Activated T-cell treated with anti-CD3 and anti-CD28 coated beads, Interleukin-2, amount 50 U/mL, for 4 hours (primary cell): ENCODE measurements around the gene LRRC4C. TPM values are rescaled to one million over a fixed set of nuclear protein-coding genes. Genes with fewer than 3 reads are reported as not detected.

Source experiments
- ATAC-seq, 2 donors: fragments of 200-7000 bp; cut with Tn5 transposase; one replicate each; pipeline ENCODE4 v1.10.0; 2021
- DNase-seq: peaks from one replicate; pipeline ENCODE4 v3.0.0-alpha.2; 2020
- H3K27me3 Mint-ChIP-seq: one replicate; pipeline ENCODE4 v1.8.0; 2021; ENCODE audit warnings: low read depth, mixed read lengths
- H3K36me3 Mint-ChIP-seq: one replicate; pipeline ENCODE4 v1.8.0; 2022; ENCODE audit warnings: mixed read lengths; ENCODE audit not compliant: insufficient read depth
- H3K4me1 Mint-ChIP-seq: one replicate; pipeline ENCODE4 v1.8.0; 2021; ENCODE audit warnings: low read depth, mixed read lengths
- H3K4me3 Mint-ChIP-seq: one replicate; pipeline ENCODE4 v1.8.0; 2021; ENCODE audit warnings: mild to moderate bottlenecking, moderate library complexity, mixed read lengths
- H3K9me3 Mint-ChIP-seq: one replicate; pipeline ENCODE4 v1.8.0; 2021; ENCODE audit warnings: mixed read lengths
- total RNA-seq, 3 donors: library from RNA; stranded (reverse); gene quantifications; one replicate each; pipeline ENCODE4 v1.2.1, GENCODE V29; 2021

LRRC4C gene
- not detected for total RNA-seq

GRCh38 chr11:41459465-41460401 lies at the start of gene LRRC4C:
Gene LRRC4C, minus strand, starts transcription at chr11:41459652.
- H3K9me3 Mint-ChIP-seq = peaks cover 3% of the 10 kb centered on the region
- peaks cover 11% of the 10 kb centered on the region for H3K27me3 Mint-ChIP-seq
- H3K36me3 Mint-ChIP-seq = no peaks in the 10 kb centered on the region
- DNase-seq (no peak), ATAC-seq (no peak)
- no peaks in the 10 kb centered on the region for H3K4me1 Mint-ChIP-seq
- no peak within 1 kb of the TSS for H3K4me3 Mint-ChIP-seq

- H3K36me3 Mint-ChIP-seq = no peaks in the 10 kb centered on the region
- no peak for DNase-seq
- H3K4me1 Mint-ChIP-seq = no peaks in the 10 kb centered on the region
- ATAC-seq = no peak
- peaks cover 7% of the 10 kb centered on the region for H3K9me3 Mint-ChIP-seq
- no peak overlapping the region for H3K4me3 Mint-ChIP-seq
- no peaks in the 10 kb centered on the region for H3K27me3 Mint-ChIP-seq
Observed at GRCh38 chr11:41508121-41508520, 48.7 kb upstream of the LRRC4C start.

- Mint-ChIP-seq H3K4me3 (no peak overlapping the region), H3K4me1 (no peaks in the 10 kb centered on the region), H3K27me3 (no peaks in the 10 kb centered on the region), H3K9me3 (peaks cover 10% of the 10 kb centered on the region), H3K36me3 (no peaks in the 10 kb centered on the region)
- DNase-seq (no peak), ATAC-seq (no peak)
Observed at GRCh38 chr11:41499429-41499828, 40.0 kb upstream of the LRRC4C start.

GRCh38 chr11:41498726-41499125 lies 39.3 kb upstream of the LRRC4C start:
- H3K4me1 Mint-ChIP-seq = no peaks in the 10 kb centered on the region
- no peak for DNase-seq
- H3K27me3 Mint-ChIP-seq = no peaks in the 10 kb centered on the region
- no peak for ATAC-seq
- no peaks in the 10 kb centered on the region for H3K36me3 Mint-ChIP-seq
- no peak overlapping the region for H3K4me3 Mint-ChIP-seq
- H3K9me3 Mint-ChIP-seq = peaks cover 10% of the 10 kb centered on the region

GRCh38 chr11:41497974-41498373 lies 38.5 kb upstream of the LRRC4C start:
- peaks cover 12% of the 10 kb centered on the region for H3K9me3 Mint-ChIP-seq
- no peaks in the 10 kb centered on the region for H3K36me3 Mint-ChIP-seq

GRCh38 chr11:41494716-41495115 lies 35.3 kb upstream of the LRRC4C start:
- no peak overlapping the region for H3K4me3 Mint-ChIP-seq

More at GRCh38 chr11:41497974-41498373, 38.5 kb upstream of the LRRC4C start:
- Mint-ChIP-seq H3K4me3 (no peak overlapping the region), H3K4me1 (no peaks in the 10 kb centered on the region), H3K27me3 (no peaks in the 10 kb centered on the region)
- ATAC-seq (no peak), DNase-seq (no peak)

GRCh38 chr11:41486424-41486823 lies 27.0 kb upstream of the LRRC4C start:
- ATAC-seq (no peak), DNase-seq (no peak)
- H3K4me3 Mint-ChIP-seq = no peak overlapping the region
- peaks cover 5% of the 10 kb centered on the region for H3K9me3 Mint-ChIP-seq
- no peaks in the 10 kb centered on the region for H3K27me3 Mint-ChIP-seq
- H3K4me1 Mint-ChIP-seq = no peaks in the 10 kb centered on the region
- H3K36me3 Mint-ChIP-seq = no peaks in the 10 kb centered on the region

More at GRCh38 chr11:41494716-41495115, 35.3 kb upstream of the LRRC4C start:
- DNase-seq = no peak
- no peaks in the 10 kb centered on the region for H3K4me1 Mint-ChIP-seq
- H3K27me3 Mint-ChIP-seq = no peaks in the 10 kb centered on the region
- peaks cover 11% of the 10 kb centered on the region for H3K9me3 Mint-ChIP-seq
- H3K36me3 Mint-ChIP-seq = no peaks in the 10 kb centered on the region
- ATAC-seq = no peak

GRCh38 chr11:41483956-41484355 lies 24.5 kb upstream of the LRRC4C start:
- ATAC-seq (no peak), DNase-seq (no peak)
- no peaks in the 10 kb centered on the region for H3K36me3 Mint-ChIP-seq
- no peaks in the 10 kb centered on the region for H3K27me3 Mint-ChIP-seq
- no peak overlapping the region for H3K4me3 Mint-ChIP-seq
- H3K4me1 Mint-ChIP-seq = no peaks in the 10 kb centered on the region
- H3K9me3 Mint-ChIP-seq = peaks cover 4% of the 10 kb centered on the region

GRCh38 chr11:41479179-41479578 lies 19.7 kb upstream of the LRRC4C start:
- H3K4me1 Mint-ChIP-seq = no peaks in the 10 kb centered on the region
- DNase-seq (no peak), ATAC-seq (no peak)

GRCh38 chr11:41461057-41461681 lies 1.7 kb upstream of the LRRC4C start:
- Mint-ChIP-seq H3K9me3 (peaks cover under 1% of the 10 kb centered on the region), H3K4me3 (no peak overlapping the region), H3K36me3 (no peaks in the 10 kb centered on the region), H3K4me1 (no peaks in the 10 kb centered on the region), H3K27me3 (peaks cover 11% of the 10 kb centered on the region)
- ATAC-seq (no peak), DNase-seq (no peak)

More at GRCh38 chr11:41479179-41479578, 19.7 kb upstream of the LRRC4C start:
- Mint-ChIP-seq H3K27me3 (no peaks in the 10 kb centered on the region), H3K36me3 (no peaks in the 10 kb centered on the region), H3K9me3 (peaks cover 17% of the 10 kb centered on the region), H3K4me3 (no peak overlapping the region)

GRCh38 chr11:41458641-41459040 lies 811 bp downstream of the LRRC4C start:
- Mint-ChIP-seq H3K9me3 (peaks cover 3% of the 10 kb centered on the region), H3K27me3 (peaks cover 11% of the 10 kb centered on the region), H3K4me1 (no peaks in the 10 kb centered on the region), H3K36me3 (no peaks in the 10 kb centered on the region), H3K4me3 (no peak overlapping the region)
- no peak for ATAC-seq
- DNase-seq = no peak

- DNase-seq (no peak), ATAC-seq (no peak)
- Mint-ChIP-seq H3K4me3 (no peak overlapping the region), H3K27me3 (peaks cover 11% of the 10 kb centered on the region), H3K36me3 (no peaks in the 10 kb centered on the region), H3K9me3 (peaks cover 3% of the 10 kb centered on the region), H3K4me1 (no peaks in the 10 kb centered on the region)
Observed at GRCh38 chr11:41458154-41458553, 1.3 kb downstream of the LRRC4C start.

- DNase-seq (no peak), ATAC-seq (no peak)
- peaks cover 3% of the 10 kb centered on the region for H3K9me3 Mint-ChIP-seq
- no peaks in the 10 kb centered on the region for H3K4me1 Mint-ChIP-seq
- H3K36me3 Mint-ChIP-seq = no peaks in the 10 kb centered on the region
- peaks cover 11% of the 10 kb centered on the region for H3K27me3 Mint-ChIP-seq
- H3K4me3 Mint-ChIP-seq = no peak overlapping the region
Observed at GRCh38 chr11:41457216-41458014, 2.0 kb downstream of the LRRC4C start.

GRCh38 chr11:41456269-41456668 lies 3.2 kb downstream of the LRRC4C start:
- H3K9me3 Mint-ChIP-seq = peaks cover 3% of the 10 kb centered on the region
- H3K27me3 Mint-ChIP-seq = peaks cover 11% of the 10 kb centered on the region
- DNase-seq (no peak), ATAC-seq (no peak)
- no peaks in the 10 kb centered on the region for H3K4me1 Mint-ChIP-seq
- no peak overlapping the region for H3K4me3 Mint-ChIP-seq
- H3K36me3 Mint-ChIP-seq = no peaks in the 10 kb centered on the region
